ENCODE data around the gene AUH.
"Not testable (repeated sequence)": the region's sequence is repeated elsewhere in the genome, so short reads cannot be mapped to it uniquely, and the experiment has no call there.

AUH gene, protein sequence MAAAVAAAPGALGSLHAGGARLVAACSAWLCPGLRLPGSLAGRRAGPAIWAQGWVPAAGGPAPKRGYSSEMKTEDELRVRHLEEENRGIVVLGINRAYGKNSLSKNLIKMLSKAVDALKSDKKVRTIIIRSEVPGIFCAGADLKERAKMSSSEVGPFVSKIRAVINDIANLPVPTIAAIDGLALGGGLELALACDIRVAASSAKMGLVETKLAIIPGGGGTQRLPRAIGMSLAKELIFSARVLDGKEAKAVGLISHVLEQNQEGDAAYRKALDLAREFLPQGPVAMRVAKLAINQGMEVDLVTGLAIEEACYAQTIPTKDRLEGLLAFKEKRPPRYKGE

DNA sequence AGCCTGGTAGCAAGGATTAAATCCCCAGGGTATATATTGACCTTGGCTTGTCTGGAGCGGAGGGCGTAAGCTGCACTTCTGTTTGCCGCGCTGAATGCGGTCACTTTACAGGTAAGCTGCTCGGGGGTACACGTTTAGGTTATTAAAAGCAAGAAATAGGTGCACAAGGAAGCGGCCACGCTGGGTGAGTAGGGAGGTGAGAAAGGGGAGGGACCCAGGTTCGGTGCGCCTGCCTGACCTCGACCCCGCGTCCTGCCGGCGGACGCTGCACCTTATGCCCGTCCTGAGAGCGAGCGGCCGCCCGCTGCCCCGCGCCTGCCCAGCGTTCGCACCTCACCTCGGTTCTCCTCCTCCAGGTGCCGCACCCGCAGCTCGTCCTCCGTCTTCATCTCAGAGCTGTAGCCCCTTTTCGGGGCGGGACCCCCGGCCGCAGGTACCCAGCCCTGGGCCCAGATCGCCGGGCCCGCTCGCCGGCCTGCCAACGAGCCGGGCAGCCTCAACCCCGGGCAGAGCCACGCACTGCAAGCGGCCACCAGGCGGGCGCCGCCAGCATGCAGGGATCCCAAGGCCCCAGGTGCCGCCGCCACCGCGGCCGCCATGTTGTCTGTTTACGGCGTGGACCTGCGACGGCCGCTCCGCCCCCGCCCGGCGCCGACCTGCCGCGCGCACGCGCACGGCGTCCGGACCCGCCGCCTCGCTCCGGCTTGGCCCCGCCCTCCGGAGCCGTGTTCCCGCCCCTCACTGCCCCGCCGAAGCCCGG lies at the start of gene AUH:
TSS of gene AUH (minus strand) at position 628 of the 760 bp plus-strand sequence. CDS start at position 599, 29 bp downstream.
- DNase-seq, result peak; percentile 4 to 73

GRCh38 chr9:91411096-91411771 lies 49.5 kb upstream of the AUH start:
- no peak for DNase-seq

GRCh38 chr9:91410161-91410560 lies 48.4 kb upstream of the AUH start:
- no peak for DNase-seq

DNA sequence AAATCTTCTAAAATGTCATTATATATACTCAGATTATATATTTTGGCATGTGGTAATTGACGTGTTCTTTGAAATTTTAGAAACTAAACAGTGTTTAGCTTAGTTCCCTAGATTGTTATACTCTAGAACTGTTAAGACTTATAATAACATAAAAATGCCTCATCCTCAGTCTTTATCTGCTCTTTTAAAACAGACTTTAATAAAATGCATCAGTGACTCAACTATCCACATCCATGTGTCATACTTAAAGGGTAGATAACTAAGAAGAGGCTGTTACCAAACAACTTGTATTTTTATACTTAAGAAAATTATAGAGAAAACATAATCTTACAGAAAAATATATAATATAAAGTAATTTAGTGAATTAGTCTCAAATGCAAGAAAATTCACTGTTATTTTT lies 46.8 kb upstream of the AUH start:
- no peak for DNase-seq

DNA sequence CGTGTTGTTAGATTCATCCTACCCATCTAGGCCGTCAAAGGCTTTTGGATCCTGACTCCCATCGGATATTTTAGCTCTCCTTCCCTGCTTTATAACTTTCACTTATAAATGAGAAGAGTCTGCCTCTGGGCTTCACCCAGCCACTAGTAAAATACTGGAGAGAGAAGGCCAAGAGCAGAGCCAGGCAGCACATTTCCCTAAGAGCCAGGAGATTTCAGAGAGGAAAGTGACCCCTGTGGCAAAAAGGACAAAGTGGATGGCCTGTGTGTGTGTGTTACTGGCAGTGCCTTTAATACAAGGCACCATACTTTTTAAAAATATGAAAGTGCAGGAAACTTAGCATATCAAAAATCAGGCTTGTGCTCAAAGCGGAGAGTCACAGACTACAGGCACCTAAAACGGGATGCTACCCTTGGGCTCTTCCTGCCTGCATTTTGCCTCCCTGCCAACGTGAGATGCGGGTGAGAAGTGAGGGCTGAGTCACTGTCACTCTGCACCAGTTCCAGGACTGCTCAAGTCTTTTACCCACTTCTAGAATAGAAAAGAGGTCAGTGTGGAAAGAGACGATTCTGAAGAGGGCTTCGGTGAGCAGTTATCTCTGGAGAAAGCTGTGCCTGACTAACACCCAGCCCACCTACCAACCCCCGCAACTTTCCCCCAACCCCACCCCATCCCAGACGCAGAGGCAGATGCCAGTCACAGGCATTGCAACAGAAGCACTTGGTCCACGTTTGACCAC lies 46.0 kb upstream of the AUH start:
- DNase-seq, result no peak

- DNase-seq, result no peak
These were observed 43.8 kb upstream of the AUH start for GRCh38 chr9:91405343-91406077.

- no peak for DNase-seq
These were observed 42.2 kb upstream of the AUH start for GRCh38 chr9:91403665-91404543.

DNA sequence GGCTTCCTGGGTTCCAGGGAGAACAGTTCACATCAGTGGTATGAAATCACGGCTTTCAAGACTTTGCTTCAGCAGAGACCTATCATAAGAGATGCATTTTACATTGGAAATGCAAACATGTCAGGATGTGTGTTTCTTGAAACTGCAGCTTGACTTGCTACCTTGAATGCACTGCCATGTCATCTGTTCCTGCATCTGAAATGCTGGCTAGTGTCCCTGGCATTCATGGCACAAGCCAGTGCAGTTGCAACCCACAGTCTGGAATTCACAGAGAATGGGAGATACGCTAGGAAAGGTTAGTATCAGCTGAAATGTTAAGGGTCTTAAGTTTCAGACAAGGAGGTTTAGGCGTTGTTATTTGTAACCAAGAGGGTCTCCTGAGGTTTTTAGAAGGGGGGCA lies 37.2 kb upstream of the AUH start:
- no peak for DNase-seq

- no peak for DNase-seq
These were observed 34.1 kb upstream of the AUH start for GRCh38 chr9:91395553-91396471.

- no peak for DNase-seq
These were observed 33.4 kb upstream of the AUH start for GRCh38 chr9:91395106-91395552.

- no peak for DNase-seq
These were observed 32.1 kb upstream of the AUH start for GRCh38 chr9:91393826-91394225.

DNA sequence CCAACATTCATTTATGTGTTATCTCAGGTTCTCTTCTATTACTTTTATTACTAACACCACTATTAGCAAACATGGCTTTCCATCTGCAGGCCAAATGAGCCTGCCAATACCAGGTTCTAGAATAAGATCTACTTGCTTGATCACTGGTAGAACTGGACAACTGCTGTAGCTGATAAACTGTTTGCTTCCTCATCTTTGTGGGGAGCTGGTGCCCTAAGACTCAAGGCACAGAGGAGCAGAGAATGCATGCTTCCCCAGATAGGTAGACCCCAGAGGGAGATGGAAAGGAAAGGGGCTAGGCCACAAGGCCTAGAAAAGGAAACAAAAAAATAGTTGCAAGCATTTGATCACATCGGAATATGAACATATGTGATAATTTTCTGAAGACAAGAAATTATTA lies 30.7 kb upstream of the AUH start:
- no peak for DNase-seq

DNA sequence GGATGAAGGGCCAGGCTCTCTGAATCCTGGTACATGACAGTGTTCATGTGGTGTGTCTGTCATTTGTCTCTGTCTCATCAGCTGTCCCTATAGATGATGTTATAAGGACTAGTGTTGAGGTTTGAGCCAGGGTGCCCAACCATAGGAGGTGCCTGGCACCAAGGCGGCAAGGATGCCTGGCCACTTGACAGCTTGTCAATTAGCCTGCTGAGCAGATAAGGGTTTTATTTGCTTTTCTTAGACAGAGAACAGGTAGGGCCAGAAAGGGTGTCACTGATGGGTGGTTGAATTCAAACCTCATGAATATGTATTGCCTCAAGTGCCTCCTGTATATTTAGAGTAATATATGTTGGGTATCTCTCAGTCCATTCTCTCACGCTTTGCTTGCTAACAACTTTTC lies 30.1 kb upstream of the AUH start:
- DNase-seq, result no peak

- DNase-seq, result no peak
These were observed 29.7 kb upstream of the AUH start for GRCh38 chr9:91391412-91391811.

DNA sequence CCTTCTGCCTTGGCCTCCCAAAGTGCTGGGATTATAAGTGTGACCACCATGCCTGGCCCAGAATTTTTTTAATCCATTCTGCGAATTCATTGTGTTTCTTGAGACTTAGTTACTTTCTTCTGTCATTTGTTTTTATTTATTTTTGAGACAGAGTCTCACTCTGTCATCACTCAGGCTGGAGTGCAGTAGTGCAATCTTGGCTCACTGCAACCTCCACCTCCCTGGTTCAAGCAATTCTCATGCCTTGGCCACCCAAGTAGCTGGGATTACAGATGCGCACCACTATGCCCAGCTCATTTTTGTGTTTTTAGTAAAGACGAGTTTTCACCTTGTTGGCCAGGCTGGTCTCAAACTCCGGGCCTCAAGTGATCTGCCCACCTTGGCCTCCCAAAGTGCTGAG lies 28.0 kb upstream of the AUH start:
- DNase-seq, result not testable (repeated sequence)

GRCh38 chr9:91386765-91387164 lies 25.0 kb upstream of the AUH start:
- no peak for DNase-seq

DNA sequence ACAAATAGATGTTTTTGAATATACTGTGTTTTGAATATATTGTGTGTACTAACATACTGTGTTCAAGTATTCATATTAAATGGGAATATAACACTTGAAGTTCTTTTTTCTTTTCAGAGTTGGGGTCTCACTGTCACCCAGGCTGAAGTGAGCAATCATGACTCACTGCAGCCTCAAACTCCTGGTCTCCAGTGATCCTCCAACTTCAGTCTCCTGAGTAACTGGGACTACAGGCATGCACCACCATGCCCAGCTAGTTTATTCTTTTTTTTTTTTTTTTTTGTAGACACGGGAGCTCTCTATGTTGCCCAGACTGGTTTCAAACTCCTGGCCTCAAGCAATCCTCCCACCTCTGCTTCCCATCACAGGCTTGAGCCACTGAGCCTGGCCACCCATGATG lies 23.2 kb upstream of the AUH start:
- no peak for DNase-seq

- no peak for DNase-seq
These were observed 21.9 kb upstream of the AUH start for GRCh38 chr9:91383577-91383976.

DNA sequence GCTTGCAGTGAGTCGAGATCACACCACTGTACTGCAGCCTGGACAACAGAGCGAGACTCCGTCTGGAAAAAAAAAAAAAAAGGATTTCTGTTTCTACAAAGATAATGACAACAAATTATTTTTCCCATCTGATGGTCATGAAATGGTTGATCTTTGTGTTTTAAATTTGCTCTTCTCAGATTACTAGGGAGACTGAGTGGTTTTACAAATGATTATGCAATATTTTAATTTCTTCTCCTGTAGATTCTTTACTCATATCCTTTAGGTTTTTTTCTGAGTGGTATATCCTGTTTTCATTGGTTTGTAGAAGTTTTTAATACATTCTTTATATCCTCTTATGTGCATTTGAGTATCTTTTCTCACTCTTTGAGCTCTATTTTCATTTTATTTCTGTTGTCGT lies 20.6 kb upstream of the AUH start:
- DNase-seq, result no peak

- DNase-seq, result no peak
These were observed 17.7 kb upstream of the AUH start for GRCh38 chr9:91379426-91379825.
